Measurements from ENCODE around the gene VPS13C.
"Not testable (repeated sequence)": the region's sequence is repeated elsewhere in the genome, so short reads cannot be mapped to it uniquely, and the experiment has no call there.

VPS13C gene

DNA sequence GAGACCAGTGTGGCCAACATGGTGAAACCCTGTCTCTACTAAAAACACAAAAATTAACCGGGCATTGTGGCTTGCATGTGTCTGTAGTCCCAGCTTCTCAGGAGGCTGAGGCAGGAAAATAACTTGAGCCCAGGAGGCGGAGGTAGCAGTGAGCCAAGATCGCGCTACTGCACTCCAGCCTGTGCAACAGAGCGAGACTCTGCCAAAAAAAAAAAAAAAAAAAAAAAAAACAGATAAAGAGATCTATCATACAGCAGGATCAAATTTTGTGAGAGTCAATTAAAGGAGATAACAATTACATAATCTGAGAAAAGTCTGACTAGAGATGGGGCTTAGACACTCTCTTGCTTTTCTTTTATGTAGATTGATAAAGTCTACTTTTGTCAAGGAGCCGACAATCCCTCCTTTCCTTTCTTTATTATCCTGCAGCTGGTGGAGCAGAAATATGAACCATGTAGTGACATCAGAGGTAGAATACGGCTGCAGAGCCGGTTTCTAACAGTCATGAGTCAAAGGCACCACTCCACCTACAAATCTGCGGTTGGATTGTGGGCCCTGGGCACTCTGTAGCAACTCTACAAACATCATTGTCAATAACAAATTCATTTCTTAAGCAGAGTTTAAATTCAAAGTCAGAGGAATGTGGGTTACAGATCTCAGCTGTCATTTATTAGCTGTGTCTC lies 15.5 kb upstream of the VPS13C start:
- no peak for DNase-seq (ENCODE audit: low read depth in 2 of 2)

- DNase-seq (ENCODE audit: low read depth in 2 of 2) = no peak
These were observed 11.6 kb upstream of the VPS13C start for GRCh38 chr15:62071711-62072308.

DNA sequence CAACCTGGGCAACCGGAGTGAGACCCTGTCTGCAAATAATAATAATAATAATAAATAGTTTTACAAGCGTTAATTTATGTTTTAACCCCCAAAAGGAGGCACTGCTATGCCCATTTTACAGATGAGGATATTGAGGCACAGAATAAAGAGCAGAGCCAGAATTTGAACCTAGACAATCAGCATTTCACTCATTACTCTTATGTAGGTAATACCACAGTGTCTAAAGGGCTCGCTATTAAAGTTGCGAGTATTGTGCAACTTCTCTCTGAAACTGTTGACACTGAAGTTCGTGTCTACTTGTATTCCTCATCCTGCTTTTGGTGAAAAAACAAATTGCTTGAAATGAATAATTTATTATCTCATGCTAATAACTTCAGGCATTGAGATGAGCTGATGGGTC lies 9.3 kb upstream of the VPS13C start:
- DNase-seq (ENCODE audit: low read depth in 2 of 2) = no peak

DNA sequence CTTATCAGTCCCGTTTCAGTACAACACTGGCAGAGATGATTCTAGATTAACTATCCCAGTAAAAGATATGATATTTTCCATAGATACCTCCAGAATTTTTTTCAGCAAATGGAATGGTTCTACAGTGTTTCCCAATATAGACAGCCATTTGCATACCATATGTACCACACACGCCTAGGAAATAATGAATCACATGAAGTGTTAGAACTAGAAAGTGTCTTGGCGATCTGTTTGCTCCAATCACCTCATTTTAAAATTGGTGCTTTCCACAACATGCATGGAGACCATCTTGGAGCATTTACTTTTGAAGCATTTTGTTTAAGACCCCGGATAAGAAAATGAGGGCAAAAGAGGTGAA lies 8.5 kb upstream of the VPS13C start:
- no peak for DNase-seq (ENCODE audit: low read depth in 2 of 2)

GRCh38 chr15:62068071-62068809 lies 8.0 kb upstream of the VPS13C start:
- peak in 1 of 2 donors; percentile 10 for DNase-seq (ENCODE audit: low read depth in 2 of 2)

- DNase-seq (ENCODE audit: low read depth in 2 of 2) = no peak
These were observed 7.3 kb upstream of the VPS13C start for GRCh38 chr15:62067448-62068044.

- DNase-seq (ENCODE audit: low read depth in 2 of 2) = peak; percentile 34 to 36
These were observed 6.6 kb upstream of the VPS13C start, which contains the start of gene C2CD4A for GRCh38 chr15:62066663-62067447. C2CD4A (plus strand) TSS chr15:62066977; CDS start chr15:62067614, 637 bp downstream.

DNA sequence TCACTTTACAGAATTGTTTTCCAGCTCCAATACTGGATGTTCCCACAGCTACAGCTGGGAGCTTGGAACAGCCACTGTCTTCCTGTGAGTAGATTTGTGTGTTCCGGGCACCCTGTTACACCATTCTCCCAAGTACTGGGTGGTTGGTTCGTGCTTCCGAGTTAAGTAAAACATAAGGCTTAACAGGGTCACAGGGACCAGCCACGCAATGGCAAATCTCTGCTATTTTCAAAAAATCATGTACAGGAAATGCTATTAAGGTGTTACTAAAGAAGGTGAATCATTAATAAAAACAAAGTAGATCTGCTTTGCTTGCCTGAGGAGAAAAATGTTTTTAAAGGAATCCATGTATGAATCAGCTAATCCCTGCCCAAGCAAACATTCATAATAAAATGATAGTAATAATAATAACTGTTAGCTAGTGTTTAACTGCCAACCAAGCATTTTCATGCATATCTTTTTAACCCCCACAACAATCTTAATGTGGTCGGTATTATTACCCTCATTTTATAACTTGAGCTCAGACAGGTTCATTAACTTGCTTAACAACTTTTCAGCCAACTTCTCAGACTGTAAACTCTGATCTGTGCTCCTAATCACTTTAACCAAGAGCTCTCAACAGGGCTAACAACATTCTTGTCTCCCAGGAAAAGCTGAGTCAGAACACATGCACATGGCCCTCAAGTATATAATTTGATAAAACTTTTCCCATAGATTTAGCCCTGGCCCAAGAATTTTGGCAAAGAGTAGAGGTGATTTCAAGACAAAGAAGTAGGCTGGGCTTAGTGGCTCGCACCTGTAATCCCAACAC lies 3.8 kb upstream of the VPS13C start:
- no peak for DNase-seq (ENCODE audit: low read depth in 2 of 2)

GRCh38 chr15:62060896-62061280 lies 641 bp upstream of the VPS13C start:
- DNase-seq (ENCODE audit: low read depth in 2 of 2) = no peak

- DNase-seq (ENCODE audit: low read depth in 2 of 2) = peak; percentile 43 to 50
These were observed 483 bp downstream of the VPS13C start for GRCh38 chr15:62059816-62060112.

GRCh38 chr15:62059108-62059815 lies 985 bp downstream of the VPS13C start:
- DNase-seq (ENCODE audit: low read depth in 2 of 2) = no peak

- DNase-seq (ENCODE audit: low read depth in 2 of 2) = no peak
These were observed 1.8 kb downstream of the VPS13C start for GRCh38 chr15:62058327-62059028.

DNA sequence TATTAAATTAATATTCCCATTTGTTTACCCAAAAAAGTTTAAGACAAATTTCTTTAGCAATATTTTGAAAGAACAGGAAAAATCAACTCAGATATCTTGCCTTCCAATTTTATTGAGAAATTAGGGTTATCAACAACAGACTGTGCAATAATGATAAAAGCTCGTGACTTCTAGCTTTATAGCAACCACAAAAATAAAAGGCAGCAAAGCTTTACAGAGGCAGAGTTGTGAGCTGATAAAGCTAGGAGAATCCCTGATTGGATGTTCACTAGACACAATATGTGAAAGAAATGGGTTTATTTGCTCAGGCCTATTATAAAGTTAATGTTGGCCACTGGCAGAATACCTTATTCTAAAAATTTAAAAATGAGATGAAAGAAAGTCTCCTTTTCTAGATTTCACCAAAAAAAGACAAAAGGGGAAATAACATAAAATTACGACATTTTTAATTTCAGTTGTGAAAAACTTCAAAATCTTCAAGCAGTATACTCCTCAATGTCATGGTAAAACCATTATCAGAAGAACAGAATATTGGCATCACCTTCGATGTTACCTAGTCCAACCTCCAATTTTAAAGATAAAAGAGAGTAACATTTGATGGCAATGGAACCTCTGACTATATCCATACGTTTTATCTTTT lies 2.8 kb downstream of the VPS13C start:
- DNase-seq (ENCODE audit: low read depth in 2 of 2) = no peak

DNA sequence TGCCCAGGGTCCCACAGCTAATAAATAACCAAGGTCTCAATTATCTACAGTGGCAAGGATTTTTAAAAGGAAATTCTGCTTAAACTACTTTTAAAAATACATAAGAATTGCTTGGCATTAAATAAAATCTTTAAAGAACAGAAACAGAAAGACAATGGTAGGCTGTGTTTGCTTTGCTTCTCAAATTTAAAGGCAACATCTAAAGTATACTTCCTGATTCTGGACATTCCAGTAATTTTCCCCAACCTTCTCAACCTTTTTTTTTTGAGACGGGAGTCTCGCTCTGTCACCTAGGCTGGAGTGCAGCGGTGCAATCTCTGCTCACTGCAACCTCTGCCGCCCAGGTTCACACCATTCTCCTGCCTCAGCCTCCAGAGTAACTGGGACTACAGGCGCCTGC lies 5.3 kb downstream of the VPS13C start:
- DNase-seq (ENCODE audit: low read depth in 2 of 2) = no peak

GRCh38 chr15:62053439-62054085 lies 6.7 kb downstream of the VPS13C start:
- no peak for DNase-seq (ENCODE audit: low read depth in 2 of 2)

DNA sequence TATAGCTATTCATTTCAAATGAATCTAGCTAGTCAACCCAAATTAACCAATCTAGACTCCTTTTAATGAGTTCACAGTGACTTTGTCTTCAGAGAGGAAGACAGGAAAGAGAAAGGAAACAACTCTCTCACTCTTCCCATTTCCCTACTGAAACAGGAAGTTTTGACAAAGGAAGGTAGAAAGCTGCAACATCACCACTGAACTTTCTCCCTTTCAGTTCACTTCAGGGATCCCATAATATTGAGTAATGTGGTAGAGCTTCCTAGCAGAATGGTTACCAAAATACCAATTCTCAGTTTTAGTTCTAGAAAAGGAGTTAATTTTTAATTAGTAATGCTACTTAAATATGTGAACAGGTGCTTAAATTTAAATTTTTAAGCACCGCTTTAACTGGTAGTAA lies 7.5 kb downstream of the VPS13C start:
- no peak for DNase-seq (ENCODE audit: low read depth in 2 of 2)

DNA sequence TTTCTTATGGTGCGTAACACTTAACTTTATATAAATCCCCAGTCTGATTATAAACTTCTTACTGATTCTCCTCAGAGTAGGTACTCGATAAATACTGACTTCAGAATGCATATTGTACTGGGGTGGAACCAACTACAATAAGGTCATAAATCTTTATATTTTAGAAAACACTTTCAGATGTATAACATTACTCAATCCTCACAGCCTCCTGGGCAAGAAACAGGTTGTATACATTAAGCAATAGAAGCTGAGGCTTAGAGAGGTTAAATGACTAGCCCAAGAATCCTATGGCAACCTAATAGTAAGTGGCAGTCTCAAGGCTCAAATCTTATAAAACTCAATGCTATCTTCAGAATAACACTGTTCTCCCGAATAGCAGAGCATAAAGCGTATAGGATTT lies 9.1 kb downstream of the VPS13C start:
- no peak for DNase-seq (ENCODE audit: low read depth in 2 of 2)

GRCh38 chr15:62050115-62050514 lies 10.1 kb downstream of the VPS13C start:
- no peak for DNase-seq (ENCODE audit: low read depth in 2 of 2)

- DNase-seq (ENCODE audit: low read depth in 2 of 2) = not testable (repeated sequence)
These were observed 12.0 kb downstream of the VPS13C start for GRCh38 chr15:62048254-62048653.
